H1 (cell line): ENCODE data around the gene KRTAP3-1. TPM values are rescaled to one million over a fixed set of nuclear protein-coding genes. Genes with fewer than 3 reads are reported as not detected.

Experiments
- CTCF ChIP-seq, 3 experiments: IDR thresholded peaks; 1 replicate in 2 of 3; 2 replicates in 1 of 3; pipeline versions ENCODE4 v1.5.1 to v1.6.1; 2011; ENCODE audit warnings: low read length in 3 of 3, mild to moderate bottlenecking in 3 of 3, inconsistent platforms in 2 of 3, low read depth in 1 of 3, moderate library complexity in 1 of 3; ENCODE audit not compliant: insufficient read depth in 1 of 3; ENCODE audit errors: control extremely low read depth in 1 of 3
- NRF1 ChIP-seq: IDR thresholded peaks from 2 replicates; pipeline ENCODE4 v1.6.1; 2011; ENCODE audit warnings: mild to moderate bottlenecking, low read depth, low read length, improper control_type of control experiment
- USF2 ChIP-seq: IDR thresholded peaks from 2 replicates; pipeline ENCODE4 v1.6.1; 2011; ENCODE audit warnings: low read length, improper control_type of control experiment
- polyA plus RNA-seq, 7 experiments: library from polyadenylated mRNA; depleted of rRNA in 3 of 7; stranded (reverse) in 5 of 7; unstranded in 2 of 7; fragments of >200 nt in 5 of 7; fragments of 200-250 nt in 2 of 7; gene quantifications; 1 replicate in 5 of 7; 2 replicates in 1 of 7; 4 replicates in 1 of 7; pipeline versions ENCODE4 v1.2.1 to v1.2.3, GENCODE V29; 2011 to 2013; ENCODE audit warnings: missing spikeins in 2 of 7, mixed read lengths in 2 of 7
- total RNA-seq: library from RNA; stranded (reverse); fragmentation: NEBNext Ultra II Directional; extraction: Animal tissue kit (Norgen Biotek cat#: 25700); gene quantifications from 2 replicates; pipeline ENCODE4 v1.2.1, GENCODE V29; 2021
- TF ChIP-seq, protein P1 (sequence below): IDR thresholded peaks from 2 replicates; pipeline ENCODE4 v1.6.1; 2011; ENCODE audit warnings: low read depth, mild to moderate bottlenecking, low read length; ENCODE audit not compliant: insufficient read depth

The KRTAP3-1 gene
- total and polyA plus RNA-seq, 2 of the 8 experiments (the other 6 are each of a cell fraction or from before 2014, with no cell fraction given), result not detected

DNA sequence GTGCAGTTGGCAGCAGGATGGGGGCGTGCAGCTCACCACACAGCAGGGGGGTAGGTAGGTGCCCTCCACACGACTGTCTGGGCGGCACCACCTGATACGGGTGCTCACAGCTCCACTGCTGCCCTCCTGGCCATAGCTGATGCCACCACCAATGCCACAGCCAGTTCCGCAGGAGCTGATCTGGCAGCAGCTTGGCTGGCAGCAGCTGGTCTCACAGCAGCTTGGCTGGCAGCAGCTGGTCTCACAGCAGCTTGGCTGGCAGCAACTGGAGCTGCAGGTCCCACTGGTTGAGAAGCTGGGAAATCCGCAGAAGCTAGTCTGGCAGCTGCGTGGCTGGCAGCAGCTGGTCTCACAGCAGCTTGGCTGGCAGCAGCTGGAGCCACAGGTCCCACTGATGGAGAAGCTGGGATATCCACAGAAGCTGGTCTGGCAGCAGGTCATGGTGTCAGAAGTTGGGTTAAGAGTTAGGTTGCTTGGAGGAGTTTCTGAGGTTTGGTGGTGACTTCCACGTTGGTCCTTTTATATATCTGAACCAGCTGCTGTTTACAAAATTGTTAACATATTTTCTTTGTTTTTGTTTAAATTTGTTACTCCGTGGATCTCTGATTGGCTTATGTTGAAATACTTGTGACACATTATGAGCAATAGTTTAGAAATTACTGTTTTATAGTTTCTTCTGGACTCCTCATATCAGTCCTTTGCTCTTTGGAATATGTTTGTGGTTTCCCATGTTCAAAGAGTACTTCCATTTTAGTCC lies 18.0 kb upstream of the KRTAP3-1 start, which contains the start of gene KRTAP1-5 (continued):
- TF ChIP-seq, protein P1, sequence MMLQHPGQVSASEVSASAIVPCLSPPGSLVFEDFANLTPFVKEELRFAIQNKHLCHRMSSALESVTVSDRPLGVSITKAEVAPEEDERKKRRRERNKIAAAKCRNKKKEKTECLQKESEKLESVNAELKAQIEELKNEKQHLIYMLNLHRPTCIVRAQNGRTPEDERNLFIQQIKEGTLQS, result no peak
- TF ChIP-seq CTCF (IDR thresholded peaks at IDR 0.05; ENCODE audit: control extremely low read depth in 1 of 3, insufficient read depth in 1 of 3, low read depth in 1 of 3, low read length in 3 of 3) (no peak), NRF1 (no peak), USF2 (no peak)
